GM12892 (cell line): Measurements from ENCODE around the gene KRT23.

ENCODE experiments used
- POLR2A ChIP-seq: IDR thresholded peaks from 2 replicates; pipeline ENCODE4 v1.6.1; 2011; ENCODE audit warnings: low read depth, low read length, control low read depth
- POLR2AphosphoS5 ChIP-seq: IDR thresholded peaks from 2 replicates; pipeline ENCODE4 v1.6.1; 2011; ENCODE audit warnings: low read depth, low read length, control low read depth

- TF ChIP-seq POLR2A, result no peak
- no peak for TF ChIP-seq POLR2AphosphoS5
Observed at GRCh38 chr17:40937384-40937819, at the start of gene KRT23.
